ENCODE measurements around the gene ZDHHC12.

Gene ZDHHC12

DNA sequence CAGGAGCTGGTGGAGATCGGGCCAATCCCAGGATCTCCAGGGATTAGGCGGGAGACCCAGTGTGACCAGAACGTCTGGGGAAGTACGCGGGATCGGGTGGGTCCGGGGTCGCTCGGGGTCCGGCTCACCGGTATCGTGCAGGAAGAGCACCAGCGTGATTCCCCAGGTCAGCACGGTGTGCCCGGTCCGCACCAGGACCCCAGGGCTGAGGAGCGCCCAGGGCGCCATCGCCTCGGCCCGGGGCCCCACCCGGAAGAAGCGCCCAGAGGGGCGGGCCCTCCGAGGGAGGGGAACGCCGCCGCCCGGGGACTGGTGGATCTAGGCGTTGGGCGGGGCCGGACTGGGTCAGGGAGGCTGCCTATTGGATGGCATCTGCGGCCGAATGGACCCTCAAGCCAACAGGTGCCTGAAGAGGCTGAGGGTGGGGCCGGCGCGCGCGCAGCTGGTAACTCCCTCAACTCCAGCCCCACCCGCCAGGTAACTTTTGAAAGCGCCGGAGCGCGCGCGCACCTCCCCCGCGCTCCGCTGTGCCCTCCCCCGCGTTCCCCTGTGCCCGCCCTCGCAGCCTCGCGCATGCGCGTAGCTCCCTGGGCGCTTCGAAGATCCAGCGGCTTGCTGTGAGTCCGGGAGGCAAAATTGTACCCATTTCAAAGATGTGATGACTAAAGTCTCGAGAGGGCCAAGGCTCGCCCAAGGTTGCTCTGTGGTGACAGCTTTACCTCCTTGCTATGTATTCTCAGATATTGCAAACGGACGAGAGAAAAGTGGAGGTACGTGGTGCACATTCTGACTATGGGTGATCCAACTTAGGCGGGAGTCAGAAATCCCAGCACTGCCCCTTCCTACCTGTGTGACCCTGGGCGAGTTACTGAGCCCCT, at the start of gene ZDHHC12 (continued):
- TF ChIP-seq, protein P1, sequence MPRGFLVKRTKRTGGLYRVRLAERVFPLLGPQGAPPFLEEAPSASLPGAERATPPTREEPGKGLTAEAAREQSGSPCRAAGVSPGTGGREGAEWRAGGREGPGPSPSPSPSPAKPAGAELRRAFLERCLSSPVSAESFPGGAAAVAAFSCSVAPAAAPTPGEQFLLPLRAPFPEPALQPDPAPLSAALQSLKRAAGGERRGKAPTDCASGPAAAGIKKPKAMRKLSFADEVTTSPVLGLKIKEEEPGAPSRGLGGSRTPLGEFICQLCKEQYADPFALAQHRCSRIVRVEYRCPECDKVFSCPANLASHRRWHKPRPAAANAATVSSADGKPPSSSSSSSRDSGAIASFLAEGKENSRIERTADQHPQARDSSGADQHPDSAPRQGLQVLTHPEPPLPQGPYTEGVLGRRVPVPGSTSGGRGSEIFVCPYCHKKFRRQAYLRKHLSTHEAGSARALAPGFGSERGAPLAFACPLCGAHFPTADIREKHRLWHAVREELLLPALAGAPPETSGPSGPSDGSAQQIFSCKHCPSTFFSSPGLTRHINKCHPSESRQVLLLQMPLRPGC (tag by site-specific recombination; IDR thresholded peaks at IDR 0.05) = peak; percentile 14; the same call in 1 of the 2 replicates
- no peak for TF ChIP-seq ZNF707 (tag by site-specific recombination; IDR thresholded peaks at IDR 0.05)
- TF ChIP-seq, protein P2, sequence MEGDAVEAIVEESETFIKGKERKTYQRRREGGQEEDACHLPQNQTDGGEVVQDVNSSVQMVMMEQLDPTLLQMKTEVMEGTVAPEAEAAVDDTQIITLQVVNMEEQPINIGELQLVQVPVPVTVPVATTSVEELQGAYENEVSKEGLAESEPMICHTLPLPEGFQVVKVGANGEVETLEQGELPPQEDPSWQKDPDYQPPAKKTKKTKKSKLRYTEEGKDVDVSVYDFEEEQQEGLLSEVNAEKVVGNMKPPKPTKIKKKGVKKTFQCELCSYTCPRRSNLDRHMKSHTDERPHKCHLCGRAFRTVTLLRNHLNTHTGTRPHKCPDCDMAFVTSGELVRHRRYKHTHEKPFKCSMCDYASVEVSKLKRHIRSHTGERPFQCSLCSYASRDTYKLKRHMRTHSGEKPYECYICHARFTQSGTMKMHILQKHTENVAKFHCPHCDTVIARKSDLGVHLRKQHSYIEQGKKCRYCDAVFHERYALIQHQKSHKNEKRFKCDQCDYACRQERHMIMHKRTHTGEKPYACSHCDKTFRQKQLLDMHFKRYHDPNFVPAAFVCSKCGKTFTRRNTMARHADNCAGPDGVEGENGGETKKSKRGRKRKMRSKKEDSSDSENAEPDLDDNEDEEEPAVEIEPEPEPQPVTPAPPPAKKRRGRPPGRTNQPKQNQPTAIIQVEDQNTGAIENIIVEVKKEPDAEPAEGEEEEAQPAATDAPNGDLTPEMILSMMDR (tag by site-specific recombination; IDR thresholded peaks at IDR 0.05) = no peak; the same call in 1 of the 2 replicates
- TF ChIP-seq ZSCAN23 (tag by site-specific recombination; IDR thresholded peaks at IDR 0.05) = peak; percentile 82
- TF ChIP-seq ZBTB17 (tag by site-specific recombination; IDR thresholded peaks at IDR 0.05) = peak; percentile 48
- TF ChIP-seq, protein P3, sequence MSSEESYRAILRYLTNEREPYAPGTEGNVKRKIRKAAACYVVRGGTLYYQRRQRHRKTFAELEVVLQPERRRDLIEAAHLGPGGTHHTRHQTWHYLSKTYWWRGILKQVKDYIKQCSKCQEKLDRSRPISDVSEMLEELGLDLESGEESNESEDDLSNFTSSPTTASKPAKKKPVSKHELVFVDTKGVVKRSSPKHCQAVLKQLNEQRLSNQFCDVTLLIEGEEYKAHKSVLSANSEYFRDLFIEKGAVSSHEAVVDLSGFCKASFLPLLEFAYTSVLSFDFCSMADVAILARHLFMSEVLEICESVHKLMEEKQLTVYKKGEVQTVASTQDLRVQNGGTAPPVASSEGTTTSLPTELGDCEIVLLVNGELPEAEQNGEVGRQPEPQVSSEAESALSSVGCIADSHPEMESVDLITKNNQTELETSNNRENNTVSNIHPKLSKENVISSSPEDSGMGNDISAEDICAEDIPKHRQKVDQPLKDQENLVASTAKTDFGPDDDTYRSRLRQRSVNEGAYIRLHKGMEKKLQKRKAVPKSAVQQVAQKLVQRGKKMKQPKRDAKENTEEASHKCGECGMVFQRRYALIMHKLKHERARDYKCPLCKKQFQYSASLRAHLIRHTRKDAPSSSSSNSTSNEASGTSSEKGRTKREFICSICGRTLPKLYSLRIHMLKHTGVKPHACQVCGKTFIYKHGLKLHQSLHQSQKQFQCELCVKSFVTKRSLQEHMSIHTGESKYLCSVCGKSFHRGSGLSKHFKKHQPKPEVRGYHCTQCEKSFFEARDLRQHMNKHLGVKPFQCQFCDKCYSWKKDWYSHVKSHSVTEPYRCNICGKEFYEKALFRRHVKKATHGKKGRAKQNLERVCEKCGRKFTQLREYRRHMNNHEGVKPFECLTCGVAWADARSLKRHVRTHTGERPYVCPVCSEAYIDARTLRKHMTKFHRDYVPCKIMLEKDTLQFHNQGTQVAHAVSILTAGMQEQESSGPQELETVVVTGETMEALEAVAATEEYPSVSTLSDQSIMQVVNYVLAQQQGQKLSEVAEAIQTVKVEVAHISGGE (tag by site-specific recombination; conservative IDR thresholded peaks at IDR 0.05; ENCODE audit: low read depth) = peak; percentile 30; the same call in 1 of the 2 replicates
- TF ChIP-seq ZNF169 (tag by site-specific recombination; IDR thresholded peaks at IDR 0.05) = no peak
- TF ChIP-seq ZFP69B (tag by site-specific recombination; IDR thresholded peaks at IDR 0.05) = peak; percentile 93
- TF ChIP-seq YY1 (tag by site-specific recombination; IDR thresholded peaks at IDR 0.05) = peak; percentile 78
- TF ChIP-seq ZNF202 (tag by site-specific recombination; IDR thresholded peaks at IDR 0.05; ENCODE audit: borderline replicate concordance) = no peak
- TF ChIP-seq ZNF426 (tag by site-specific recombination; IDR thresholded peaks at IDR 0.05) = no peak
- 0 out of 2 replicates have a peak, but pooled peaks have one; percentile 60 for TF ChIP-seq MYNN (tag by site-specific recombination; IDR thresholded peaks at IDR 0.05; ENCODE audit: borderline replicate concordance)
- no peak for TF ChIP-seq ZNF776 (tag by site-specific recombination; IDR thresholded peaks at IDR 0.05; ENCODE audit: borderline replicate concordance)
- no peak for TF ChIP-seq ZNF664 (tag by site-specific recombination; IDR thresholded peaks at IDR 0.05)
- TF ChIP-seq, protein P4, sequence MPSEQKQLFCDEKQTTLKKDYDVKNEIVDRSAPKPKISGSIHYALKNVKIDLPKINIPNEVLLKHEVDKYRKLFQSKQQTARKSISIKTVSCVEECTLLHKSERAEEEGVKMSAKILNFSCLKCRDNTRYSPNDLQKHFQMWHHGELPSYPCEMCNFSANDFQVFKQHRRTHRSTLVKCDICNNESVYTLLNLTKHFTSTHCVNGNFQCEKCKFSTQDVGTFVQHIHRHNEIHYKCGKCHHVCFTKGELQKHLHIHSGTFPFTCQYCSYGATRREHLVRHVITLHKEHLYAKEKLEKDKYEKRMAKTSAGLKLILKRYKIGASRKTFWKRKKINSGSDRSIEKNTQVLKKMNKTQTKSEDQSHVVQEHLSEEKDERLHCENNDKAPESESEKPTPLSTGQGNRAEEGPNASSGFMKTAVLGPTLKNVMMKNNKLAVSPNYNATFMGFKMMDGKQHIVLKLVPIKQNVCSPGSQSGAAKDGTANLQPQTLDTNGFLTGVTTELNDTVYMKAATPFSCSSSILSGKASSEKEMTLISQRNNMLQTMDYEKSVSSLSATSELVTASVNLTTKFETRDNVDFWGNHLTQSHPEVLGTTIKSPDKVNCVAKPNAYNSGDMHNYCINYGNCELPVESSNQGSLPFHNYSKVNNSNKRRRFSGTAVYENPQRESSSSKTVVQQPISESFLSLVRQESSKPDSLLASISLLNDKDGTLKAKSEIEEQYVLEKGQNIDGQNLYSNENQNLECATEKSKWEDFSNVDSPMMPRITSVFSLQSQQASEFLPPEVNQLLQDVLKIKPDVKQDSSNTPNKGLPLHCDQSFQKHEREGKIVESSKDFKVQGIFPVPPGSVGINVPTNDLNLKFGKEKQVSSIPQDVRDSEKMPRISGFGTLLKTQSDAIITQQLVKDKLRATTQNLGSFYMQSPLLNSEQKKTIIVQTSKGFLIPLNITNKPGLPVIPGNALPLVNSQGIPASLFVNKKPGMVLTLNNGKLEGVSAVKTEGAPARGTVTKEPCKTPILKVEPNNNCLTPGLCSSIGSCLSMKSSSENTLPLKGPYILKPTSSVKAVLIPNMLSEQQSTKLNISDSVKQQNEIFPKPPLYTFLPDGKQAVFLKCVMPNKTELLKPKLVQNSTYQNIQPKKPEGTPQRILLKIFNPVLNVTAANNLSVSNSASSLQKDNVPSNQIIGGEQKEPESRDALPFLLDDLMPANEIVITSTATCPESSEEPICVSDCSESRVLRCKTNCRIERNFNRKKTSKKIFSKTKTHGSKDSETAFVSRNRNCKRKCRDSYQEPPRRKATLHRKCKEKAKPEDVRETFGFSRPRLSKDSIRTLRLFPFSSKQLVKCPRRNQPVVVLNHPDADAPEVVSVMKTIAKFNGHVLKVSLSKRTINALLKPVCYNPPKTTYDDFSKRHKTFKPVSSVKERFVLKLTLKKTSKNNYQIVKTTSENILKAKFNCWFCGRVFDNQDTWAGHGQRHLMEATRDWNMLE (tag by site-specific recombination; conservative IDR thresholded peaks at IDR 0.05; ENCODE audit: low read depth) = no peak
- TF ChIP-seq ZNF791 (tag by site-specific recombination; IDR thresholded peaks at IDR 0.05) = no peak
- TF ChIP-seq, protein P5, sequence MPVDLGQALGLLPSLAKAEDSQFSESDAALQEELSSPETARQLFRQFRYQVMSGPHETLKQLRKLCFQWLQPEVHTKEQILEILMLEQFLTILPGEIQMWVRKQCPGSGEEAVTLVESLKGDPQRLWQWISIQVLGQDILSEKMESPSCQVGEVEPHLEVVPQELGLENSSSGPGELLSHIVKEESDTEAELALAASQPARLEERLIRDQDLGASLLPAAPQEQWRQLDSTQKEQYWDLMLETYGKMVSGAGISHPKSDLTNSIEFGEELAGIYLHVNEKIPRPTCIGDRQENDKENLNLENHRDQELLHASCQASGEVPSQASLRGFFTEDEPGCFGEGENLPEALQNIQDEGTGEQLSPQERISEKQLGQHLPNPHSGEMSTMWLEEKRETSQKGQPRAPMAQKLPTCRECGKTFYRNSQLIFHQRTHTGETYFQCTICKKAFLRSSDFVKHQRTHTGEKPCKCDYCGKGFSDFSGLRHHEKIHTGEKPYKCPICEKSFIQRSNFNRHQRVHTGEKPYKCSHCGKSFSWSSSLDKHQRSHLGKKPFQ (tag by site-specific recombination; IDR thresholded peaks at IDR 0.05) = 0 out of 2 replicates have a peak, but pooled peaks have one; percentile 49
- TF ChIP-seq ZNF16 (tag by site-specific recombination; IDR thresholded peaks at IDR 0.05; ENCODE audit: low read depth) = no peak
- TF ChIP-seq ZNF677 (tag by site-specific recombination; IDR thresholded peaks at IDR 0.05) = no peak
- TF ChIP-seq, protein P6, sequence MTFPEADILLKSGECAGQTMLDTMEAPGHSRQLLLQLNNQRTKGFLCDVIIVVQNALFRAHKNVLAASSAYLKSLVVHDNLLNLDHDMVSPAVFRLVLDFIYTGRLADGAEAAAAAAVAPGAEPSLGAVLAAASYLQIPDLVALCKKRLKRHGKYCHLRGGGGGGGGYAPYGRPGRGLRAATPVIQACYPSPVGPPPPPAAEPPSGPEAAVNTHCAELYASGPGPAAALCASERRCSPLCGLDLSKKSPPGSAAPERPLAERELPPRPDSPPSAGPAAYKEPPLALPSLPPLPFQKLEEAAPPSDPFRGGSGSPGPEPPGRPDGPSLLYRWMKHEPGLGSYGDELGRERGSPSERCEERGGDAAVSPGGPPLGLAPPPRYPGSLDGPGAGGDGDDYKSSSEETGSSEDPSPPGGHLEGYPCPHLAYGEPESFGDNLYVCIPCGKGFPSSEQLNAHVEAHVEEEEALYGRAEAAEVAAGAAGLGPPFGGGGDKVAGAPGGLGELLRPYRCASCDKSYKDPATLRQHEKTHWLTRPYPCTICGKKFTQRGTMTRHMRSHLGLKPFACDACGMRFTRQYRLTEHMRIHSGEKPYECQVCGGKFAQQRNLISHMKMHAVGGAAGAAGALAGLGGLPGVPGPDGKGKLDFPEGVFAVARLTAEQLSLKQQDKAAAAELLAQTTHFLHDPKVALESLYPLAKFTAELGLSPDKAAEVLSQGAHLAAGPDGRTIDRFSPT (tag by site-specific recombination; IDR thresholded peaks at IDR 0.05) = peak; percentile 65; the same call in 1 of the 2 replicates

Data from HEK293 (cell line).